OCI-LY1 (cell line): ENCODE data around the gene RBM20.

Source experiments
- H2AFZ ChIP-seq: fragments of 200-600 bp; sonication (generic), shearing (Covaris generic); 2 replicates; pipeline ENCODE4 v1.6.0; 2014; ENCODE audit warnings: antibody characterized with exemption, mild to moderate bottlenecking, low read length
- H3F3A ChIP-seq: fragments of 200-600 bp; sonication (generic), shearing (Covaris generic); 2 replicates; pipeline ENCODE4 v1.6.0; 2014; ENCODE audit warnings: mild to moderate bottlenecking, antibody characterized with exemption, low read length, moderate library complexity; ENCODE audit not compliant: insufficient read depth
- H3K27ac ChIP-seq: fragments of 200-600 bp; sonication (generic); 2 replicates; pipeline ENCODE4 v1.5.1; 2014; ENCODE audit warnings: low read length, mixed run types, mild to moderate bottlenecking, low read depth; ENCODE audit not compliant: poor library complexity, severe bottlenecking
- H3K27me3 ChIP-seq: fragments of 200-600 bp; sonication (generic); 2 replicates; pipeline ENCODE4 v1.6.0; 2014; ENCODE audit warnings: antibody characterized with exemption, mild to moderate bottlenecking, low read length, moderate library complexity; ENCODE audit not compliant: insufficient read depth
- H3K36me3 ChIP-seq: fragments of 200-600 bp; sonication (generic); 2 replicates; pipeline ENCODE4 v1.6.1; 2014; ENCODE audit warnings: mild to moderate bottlenecking, antibody characterized with exemption, low read length, moderate library complexity, mixed read lengths; ENCODE audit not compliant: insufficient read depth
- H3K4me1 ChIP-seq: fragments of 200-600 bp; sonication (generic); 2 replicates; pipeline ENCODE4 v1.5.1; 2014; ENCODE audit warnings: mild to moderate bottlenecking, low read length, moderate library complexity; ENCODE audit not compliant: insufficient read depth, severe bottlenecking
- H3K4me2 ChIP-seq: fragments of 200-600 bp; sonication (generic), shearing (Covaris generic); 2 replicates; pipeline ENCODE4 v1.6.1; 2014; ENCODE audit warnings: low read length
- H3K4me3 ChIP-seq: fragments of 200-600 bp; sonication (generic); 2 replicates; pipeline ENCODE4 v1.5.1; 2014; ENCODE audit warnings: low read length, low read depth, mild to moderate bottlenecking, mixed read lengths; ENCODE audit not compliant: poor library complexity, severe bottlenecking
- H3K79me2 ChIP-seq: fragments of 200-600 bp; shearing (Covaris generic); 2 replicates; pipeline ENCODE4 v1.6.1; 2016; ENCODE audit warnings: mixed run types, low read length, mixed read lengths; ENCODE audit not compliant: insufficient read depth
- H3K9ac ChIP-seq: fragments of 200-600 bp; sonication (generic), shearing (Covaris generic); 2 replicates; pipeline ENCODE4 v1.6.1; 2014; ENCODE audit warnings: mild to moderate bottlenecking, low read length, mixed read lengths
- H3K9me2 ChIP-seq: fragments of 200-600 bp; sonication (generic), shearing (Covaris generic); 2 replicates; pipeline ENCODE4 v1.6.1; 2014; ENCODE audit warnings: low read depth, mild to moderate bottlenecking, low read length, mixed read lengths
- H3K9me3 ChIP-seq: fragments of 200-600 bp; shearing (Covaris generic); 2 replicates; pipeline ENCODE4 v1.6.1; 2014; ENCODE audit warnings: low read length, mixed read lengths
- H4K20me1 ChIP-seq: fragments of 200-600 bp; sonication (generic), shearing (Covaris generic); 2 replicates; pipeline ENCODE4 v1.6.0; 2016; ENCODE audit warnings: mild to moderate bottlenecking, low read length; ENCODE audit not compliant: insufficient read depth
- EZH2 ChIP-seq: fragments of 200-600 bp; sonication (generic), shearing (Covaris generic); IDR thresholded peaks from 2 replicates; pipeline ENCODE4 v1.8.0; 2017; ENCODE audit warnings: borderline replicate concordance, mixed run types, mild to moderate bottlenecking, antibody characterized with exemption, low read length, moderate library complexity, mixed read lengths
- TF ChIP-seq, protein P1 (sequence below): fragments of 200-600 bp; sonication (generic), shearing (Covaris generic); IDR thresholded peaks from 2 replicates; pipeline ENCODE4 v1.5.1; 2017; ENCODE audit warnings: mild to moderate bottlenecking, antibody characterized with exemption, low read length, moderate library complexity, mixed read lengths

RBM20 gene

DNA sequence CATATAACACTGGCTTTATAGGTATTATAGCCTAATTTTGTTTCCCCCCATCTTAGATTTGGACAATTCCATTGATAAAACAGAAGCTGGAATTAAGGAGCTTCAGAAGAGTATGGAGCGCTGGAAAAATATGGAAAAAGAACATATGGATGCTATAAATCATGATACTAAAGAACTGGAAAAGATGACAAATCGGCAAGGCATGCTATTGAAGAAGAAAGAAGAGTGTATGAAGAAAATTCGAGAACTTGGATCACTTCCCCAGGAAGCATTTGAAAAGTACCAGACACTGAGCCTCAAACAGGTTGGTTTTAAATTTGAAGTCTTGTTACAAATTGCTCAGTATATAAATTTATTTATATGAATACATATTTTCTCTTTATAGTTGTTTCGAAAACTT, 42.6 kb upstream of the RBM20 start:
- no peak for TF ChIP-seq EZH2
- TF ChIP-seq, protein P1, sequence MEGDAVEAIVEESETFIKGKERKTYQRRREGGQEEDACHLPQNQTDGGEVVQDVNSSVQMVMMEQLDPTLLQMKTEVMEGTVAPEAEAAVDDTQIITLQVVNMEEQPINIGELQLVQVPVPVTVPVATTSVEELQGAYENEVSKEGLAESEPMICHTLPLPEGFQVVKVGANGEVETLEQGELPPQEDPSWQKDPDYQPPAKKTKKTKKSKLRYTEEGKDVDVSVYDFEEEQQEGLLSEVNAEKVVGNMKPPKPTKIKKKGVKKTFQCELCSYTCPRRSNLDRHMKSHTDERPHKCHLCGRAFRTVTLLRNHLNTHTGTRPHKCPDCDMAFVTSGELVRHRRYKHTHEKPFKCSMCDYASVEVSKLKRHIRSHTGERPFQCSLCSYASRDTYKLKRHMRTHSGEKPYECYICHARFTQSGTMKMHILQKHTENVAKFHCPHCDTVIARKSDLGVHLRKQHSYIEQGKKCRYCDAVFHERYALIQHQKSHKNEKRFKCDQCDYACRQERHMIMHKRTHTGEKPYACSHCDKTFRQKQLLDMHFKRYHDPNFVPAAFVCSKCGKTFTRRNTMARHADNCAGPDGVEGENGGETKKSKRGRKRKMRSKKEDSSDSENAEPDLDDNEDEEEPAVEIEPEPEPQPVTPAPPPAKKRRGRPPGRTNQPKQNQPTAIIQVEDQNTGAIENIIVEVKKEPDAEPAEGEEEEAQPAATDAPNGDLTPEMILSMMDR = no peak
- Histone ChIP-seq H3K4me1 (no peaks in the 10 kb centered on the region), H3K9ac (no peak overlapping the region), H3K27me3 (no peaks in the 10 kb centered on the region), H3K36me3 (peaks cover 95% of the 10 kb centered on the region), H3K27ac (no peak overlapping the region), H3K79me2 (peaks cover 84% of the 10 kb centered on the region), H2AFZ (no peak overlapping the region), H3K4me2 (no peak overlapping the region), H3F3A (peaks cover 6% of the 10 kb centered on the region; the same call in 1 of the 2 replicates), H4K20me1 (peaks cover 3% of the 10 kb centered on the region; the same call in 1 of the 2 replicates), H3K9me3 (no peaks in the 10 kb centered on the region), H3K4me3 (no peak overlapping the region), H3K9me2 (no peaks in the 10 kb centered on the region)

DNA sequence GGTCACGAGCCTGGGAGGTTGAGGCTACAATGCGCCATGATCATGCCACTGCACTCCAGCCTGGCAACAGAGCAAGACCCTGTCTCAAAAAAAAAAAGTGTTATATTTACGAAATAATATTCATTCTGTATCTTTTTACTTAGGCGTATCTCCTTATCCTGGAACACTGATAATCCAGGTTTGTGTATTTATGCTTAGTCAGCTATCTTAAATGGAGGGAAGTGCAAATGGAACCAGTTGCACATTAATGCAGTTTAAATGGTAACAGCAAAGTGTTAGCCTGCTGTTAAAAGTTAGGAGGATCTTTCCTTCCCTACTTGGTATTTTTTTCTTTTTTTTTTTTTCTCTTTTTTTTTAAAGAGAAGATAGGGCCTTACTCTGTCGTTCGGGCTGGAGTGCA, 36.0 kb upstream of the RBM20 start:
- TF ChIP-seq, protein P1 = no peak
- no peak for TF ChIP-seq EZH2
- no peaks in the 10 kb centered on the region for H3K9me2 ChIP-seq
- H3K36me3 ChIP-seq = peaks cover 84% of the 10 kb centered on the region
- peaks cover 9% of the 10 kb centered on the region; the same call in 1 of the 2 replicates for H3F3A ChIP-seq
- H3K27me3 ChIP-seq = no peaks in the 10 kb centered on the region
- H3K4me3 ChIP-seq = no peak overlapping the region
- no peaks in the 10 kb centered on the region for H4K20me1 ChIP-seq
- peaks cover 54% of the 10 kb centered on the region for H3K4me1 ChIP-seq
- H3K79me2 ChIP-seq = peaks cover 66% of the 10 kb centered on the region
- H2AFZ ChIP-seq = no peak overlapping the region
- no peaks in the 10 kb centered on the region for H3K9me3 ChIP-seq
- no peak overlapping the region for H3K9ac ChIP-seq
- H3K27ac ChIP-seq = no peak overlapping the region
- H3K4me2 ChIP-seq = peak overlapping the region; percentile 26; the same call in 1 of the 2 replicates

DNA sequence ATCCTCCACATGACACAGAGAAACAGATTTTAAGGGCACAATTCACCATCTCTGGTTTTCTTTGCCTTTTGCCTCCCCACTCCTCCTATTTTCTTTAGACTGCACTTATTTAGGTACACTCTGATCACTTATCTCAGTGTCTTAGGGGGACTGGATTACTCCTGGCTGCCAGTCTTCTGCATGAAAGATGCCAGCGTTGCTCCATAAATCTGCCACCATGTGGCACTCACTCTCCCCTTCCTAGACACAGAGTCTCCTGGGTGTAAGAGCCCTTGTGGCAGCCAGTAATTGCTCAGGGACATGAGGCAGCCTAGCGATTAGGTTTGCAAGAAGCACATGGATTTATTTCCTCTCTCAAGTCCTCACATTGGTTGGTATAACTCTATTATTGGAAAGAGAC, 34.5 kb upstream of the RBM20 start:
- H3K9me2 ChIP-seq = no peaks in the 10 kb centered on the region
- H4K20me1 ChIP-seq = no peaks in the 10 kb centered on the region
- peaks cover 69% of the 10 kb centered on the region for H3K4me1 ChIP-seq
- no peak overlapping the region for H2AFZ ChIP-seq
- peak overlapping the region; percentile 71 for H3K4me3 ChIP-seq
- peaks cover 9% of the 10 kb centered on the region; the same call in 1 of the 2 replicates for H3F3A ChIP-seq
- H3K27me3 ChIP-seq = no peaks in the 10 kb centered on the region
- H3K9ac ChIP-seq = peak overlapping the region; percentile 53
- peak overlapping the region; percentile 4 for H3K27ac ChIP-seq
- TF ChIP-seq, protein P1 = no peak
- no peak for TF ChIP-seq EZH2
- H3K79me2 ChIP-seq = peaks cover 52% of the 10 kb centered on the region
- peak overlapping the region; percentile 84 for H3K4me2 ChIP-seq
- H3K9me3 ChIP-seq = no peaks in the 10 kb centered on the region
- H3K36me3 ChIP-seq = peaks cover 69% of the 10 kb centered on the region
